A673 (cell line): ENCODE results near the gene PSTPIP2. TPM values are rescaled to one million over a fixed set of nuclear protein-coding genes. Genes with fewer than 3 reads are reported as not detected.

Source experiments
- Bru-seq: library from RNA; stranded (reverse); fragments of 400-500 nt; gene quantifications from one replicate; lab custom pipeline; 2021; lab: Mats Ljungman, UMichigan
- BruChase-seq, 2 experiments: library from RNA; stranded (reverse); fragments of 400-500 nt; gene quantifications; one replicate each; lab custom pipeline; 2021; lab: Mats Ljungman, UMichigan
- BruUV-seq: library from RNA; stranded (reverse); fragments of 400-500 nt; replicated peaks from 2 replicates; lab custom pipeline; 2021; lab: Mats Ljungman, UMichigan
- CTCF ChIA-PET: fragments of 300-600 bp; sonication (Branson Sonifier 250); formaldehyde crosslinking; loops from one replicate; lab custom pipeline; 2022; ENCODE audit warnings: antibody characterized with exemption; lab: Charles Lee
- POLR2A ChIA-PET: fragments of 300-600 bp; sonication (Branson Sonifier 250); formaldehyde crosslinking; loops from one replicate; lab custom pipeline; 2022; ENCODE audit warnings: antibody characterized with exemption; ENCODE audit not compliant: low non-redundant PET; lab: Charles Lee
- DNase-seq: peaks from one replicate; pipeline ENCODE4 v3.0.0-alpha.2; 2015; ENCODE audit warnings: low spot score
- H3K27ac ChIP-seq: fragments of 200-600 bp; sonication (generic); 2 replicates; pipeline ENCODE4 v1.5.1; 2016; ENCODE audit warnings: mixed run types, low read depth, mild to moderate bottlenecking, mixed read lengths, antibody characterized with exemption, low read length; ENCODE audit not compliant: poor library complexity, severe bottlenecking
- H3K27me3 ChIP-seq: fragments of 200-600 bp; sonication (generic); replicated peaks from 2 replicates; pipeline ENCODE4 v1.6.1; 2017; ENCODE audit warnings: mixed run types, low read depth, mild to moderate bottlenecking, mixed read lengths, antibody characterized with exemption, low read length; ENCODE audit not compliant: insufficient read depth, poor library complexity
- H3K36me3 ChIP-seq: fragments of 200-600 bp; sonication (generic); 2 replicates; pipeline ENCODE4 v1.6.1; 2016; ENCODE audit warnings: mixed run types, mild to moderate bottlenecking, mixed read lengths, antibody characterized with exemption, low read length; ENCODE audit not compliant: insufficient read depth, poor library complexity, severe bottlenecking
- H3K4me1 ChIP-seq: fragments of 200-600 bp; sonication (generic); 2 replicates; pipeline ENCODE4 v1.6.1; 2017; ENCODE audit warnings: mixed run types, mild to moderate bottlenecking, mixed read lengths, antibody characterized with exemption, low read length; ENCODE audit not compliant: insufficient read depth, poor library complexity, severe bottlenecking
- H3K4me3 ChIP-seq: fragments of 200-600 bp; sonication (generic); 2 replicates; pipeline ENCODE4 v1.5.1; 2016; ENCODE audit warnings: low read depth, mixed run types, mild to moderate bottlenecking, mixed read lengths, low read length; ENCODE audit not compliant: poor library complexity, severe bottlenecking
- H3K9me3 ChIP-seq: fragments of 200-600 bp; sonication (generic); 2 replicates; pipeline ENCODE4 v1.6.1; 2016; ENCODE audit warnings: mixed run types, low read depth, mild to moderate bottlenecking, mixed read lengths, antibody characterized with exemption, low read length; ENCODE audit not compliant: poor library complexity, severe bottlenecking
- EZH2 ChIP-seq: fragments of 200-600 bp; sonication (generic); IDR thresholded peaks from 2 replicates; pipeline ENCODE4 v1.6.1; 2017; ENCODE audit warnings: borderline replicate concordance, low read depth, mild to moderate bottlenecking, mixed read lengths, antibody characterized with exemption, low read length; ENCODE audit not compliant: poor library complexity, severe bottlenecking
- intact Hi-C: fragments of 100-400 bp; cut with micrococcal nuclease; formaldehyde crosslinking; loops from one replicate; pipeline ENCODE4 v1.10.0; 2022; ENCODE audit not compliant: unreplicated experiment
- long read RNA-seq: library from polyadenylated mRNA; stranded (forward); transcript quantifications from one replicate; pipeline ENCODE4 v2.0.0, GENCODE V29; 2022
- total RNA-seq: library from RNA; stranded (reverse); gene quantifications from 2 replicates; pipeline ENCODE4 v1.2.3, GENCODE V29; 2021
- TF ChIP-seq, protein P1 (sequence below): fragments of 300-800, 200-600 bp; sonication (generic); conservative IDR thresholded peaks from 2 replicates; pipeline ENCODE4 v1.5.1; 2017; ENCODE audit warnings: low read depth, mild to moderate bottlenecking, antibody characterized with exemption, low read length, moderate library complexity, mixed read lengths

Gene PSTPIP2, protein sequence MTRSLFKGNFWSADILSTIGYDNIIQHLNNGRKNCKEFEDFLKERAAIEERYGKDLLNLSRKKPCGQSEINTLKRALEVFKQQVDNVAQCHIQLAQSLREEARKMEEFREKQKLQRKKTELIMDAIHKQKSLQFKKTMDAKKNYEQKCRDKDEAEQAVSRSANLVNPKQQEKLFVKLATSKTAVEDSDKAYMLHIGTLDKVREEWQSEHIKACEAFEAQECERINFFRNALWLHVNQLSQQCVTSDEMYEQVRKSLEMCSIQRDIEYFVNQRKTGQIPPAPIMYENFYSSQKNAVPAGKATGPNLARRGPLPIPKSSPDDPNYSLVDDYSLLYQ
- total RNA-seq (5.7 and 6.3 TPM in 2 replicates), Bru-seq, nascent RNA (percentile 47 among the genes with signal in this experiment), BruChase-seq, experiment 1, labeled RNA remaining after a 2-hour chase (percentile 45 among the genes with signal in this experiment), BruChase-seq, experiment 2, labeled RNA remaining after a 6-hour chase (percentile 50 among the genes with signal in this experiment)
- long read RNA-seq, transcript PSTPIP2-201 (15 exons, 3,000 nt): major isoform, 6 of 10 reads
- long read RNA-seq, partial matches to known transcripts: 0 of 10 reads
- long read RNA-seq, other reads (novel, unspliced or antisense): 3 of 10 reads

DNA sequence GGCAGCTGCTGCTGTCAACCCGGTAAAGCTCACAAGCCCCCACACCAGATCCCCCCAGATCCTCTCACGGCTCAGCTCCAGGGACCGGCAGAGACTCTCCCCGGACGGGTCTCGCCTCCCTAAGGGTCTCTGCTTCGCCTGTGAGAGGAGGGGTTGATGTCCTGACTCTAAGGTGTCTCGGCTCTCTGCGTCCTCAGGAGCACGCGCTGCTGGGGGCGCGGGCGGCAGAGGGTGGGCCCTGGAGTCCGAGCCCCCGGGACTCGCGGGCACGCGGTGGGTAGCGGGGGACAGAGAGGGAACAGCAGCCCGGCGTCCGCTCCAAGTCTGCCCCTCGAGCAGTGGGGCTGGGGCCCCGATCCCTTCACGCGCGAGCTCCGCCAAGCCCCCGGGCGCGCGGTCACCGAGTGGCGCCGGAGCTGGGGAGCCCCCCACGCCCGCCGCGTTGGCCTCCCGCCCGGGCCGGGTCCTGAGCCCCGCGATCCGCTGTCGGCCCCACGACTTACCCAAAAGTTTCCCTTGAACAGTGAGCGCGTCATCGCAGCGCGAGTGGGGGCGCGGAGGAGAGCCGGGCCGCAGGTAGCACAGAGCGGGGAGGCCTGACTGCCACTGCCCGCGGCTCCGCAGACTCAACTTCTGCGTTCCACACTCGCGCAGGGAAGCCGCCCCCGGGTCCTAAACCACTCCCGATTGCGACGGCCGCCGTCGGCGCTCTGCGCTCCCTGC, at the start of gene PSTPIP2:
Gene PSTPIP2 (minus strand): TSS at position 608 of the 723 bp plus-strand sequence. CDS start 72 bp downstream, at position 536.
- TF ChIP-seq, protein P1, sequence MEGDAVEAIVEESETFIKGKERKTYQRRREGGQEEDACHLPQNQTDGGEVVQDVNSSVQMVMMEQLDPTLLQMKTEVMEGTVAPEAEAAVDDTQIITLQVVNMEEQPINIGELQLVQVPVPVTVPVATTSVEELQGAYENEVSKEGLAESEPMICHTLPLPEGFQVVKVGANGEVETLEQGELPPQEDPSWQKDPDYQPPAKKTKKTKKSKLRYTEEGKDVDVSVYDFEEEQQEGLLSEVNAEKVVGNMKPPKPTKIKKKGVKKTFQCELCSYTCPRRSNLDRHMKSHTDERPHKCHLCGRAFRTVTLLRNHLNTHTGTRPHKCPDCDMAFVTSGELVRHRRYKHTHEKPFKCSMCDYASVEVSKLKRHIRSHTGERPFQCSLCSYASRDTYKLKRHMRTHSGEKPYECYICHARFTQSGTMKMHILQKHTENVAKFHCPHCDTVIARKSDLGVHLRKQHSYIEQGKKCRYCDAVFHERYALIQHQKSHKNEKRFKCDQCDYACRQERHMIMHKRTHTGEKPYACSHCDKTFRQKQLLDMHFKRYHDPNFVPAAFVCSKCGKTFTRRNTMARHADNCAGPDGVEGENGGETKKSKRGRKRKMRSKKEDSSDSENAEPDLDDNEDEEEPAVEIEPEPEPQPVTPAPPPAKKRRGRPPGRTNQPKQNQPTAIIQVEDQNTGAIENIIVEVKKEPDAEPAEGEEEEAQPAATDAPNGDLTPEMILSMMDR: no peak
- TF ChIP-seq EZH2: no peak
- Histone ChIP-seq H3K27me3 (no peaks in the 10 kb centered on the region), H3K9me3 (no peaks in the 10 kb centered on the region), H3K4me1 (peaks cover 5% of the 10 kb centered on the region), H3K36me3 (no peaks in the 10 kb centered on the region), H3K27ac (peak within 1 kb of the TSS; percentile 69), H3K4me3 (peak within 1 kb of the TSS; percentile 72)
- ChIA-PET POLR2A (interaction anchor here (0.6 kb wide), 1 partner anchor 101 kb away, joined by 4 read pairs; no protein-coding TSS in a partner anchor), CTCF (no interaction called here)
- peak; percentile 76 for DNase-seq
- intact Hi-C loops: loop anchor here (2.0 to 10.0 kb wide), 3 partner anchors 100 to 407 kb away; no protein-coding TSS in a partner anchor
- BruUV-seq: no TSS peak

DNA sequence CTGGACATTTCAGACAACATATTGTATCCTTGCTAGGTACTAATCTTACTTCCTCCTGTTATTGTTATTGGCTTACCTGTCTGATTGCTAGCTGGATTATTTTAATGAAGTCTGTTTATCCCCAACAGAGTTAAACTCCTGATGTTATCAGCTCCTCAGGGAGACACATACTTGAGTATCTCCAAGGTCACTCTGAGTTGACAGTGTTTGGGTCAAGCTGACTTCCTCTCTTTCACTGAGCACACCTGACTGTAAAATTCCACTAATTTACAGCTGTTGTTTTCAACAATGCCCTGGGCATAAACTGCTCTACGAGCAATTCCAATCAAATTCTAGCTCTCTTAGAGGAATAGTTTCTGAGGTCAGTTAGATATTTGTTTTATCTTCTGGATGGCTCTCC, 41.7 kb upstream of the PSTPIP2 start:
- no TSS peak for BruUV-seq
- Histone ChIP-seq H3K4me1 (no peaks in the 10 kb centered on the region), H3K4me3 (no peak overlapping the region), H3K36me3 (peaks cover 43% of the 10 kb centered on the region), H3K9me3 (no peaks in the 10 kb centered on the region), H3K27me3 (no peaks in the 10 kb centered on the region), H3K27ac (no peak overlapping the region)
- ChIA-PET POLR2A (no interaction called here), CTCF (no interaction called here)
- DNase-seq: no peak
- intact Hi-C loops: no loop called here
- TF ChIP-seq, protein P1: no peak
- no peak for TF ChIP-seq EZH2

DNA sequence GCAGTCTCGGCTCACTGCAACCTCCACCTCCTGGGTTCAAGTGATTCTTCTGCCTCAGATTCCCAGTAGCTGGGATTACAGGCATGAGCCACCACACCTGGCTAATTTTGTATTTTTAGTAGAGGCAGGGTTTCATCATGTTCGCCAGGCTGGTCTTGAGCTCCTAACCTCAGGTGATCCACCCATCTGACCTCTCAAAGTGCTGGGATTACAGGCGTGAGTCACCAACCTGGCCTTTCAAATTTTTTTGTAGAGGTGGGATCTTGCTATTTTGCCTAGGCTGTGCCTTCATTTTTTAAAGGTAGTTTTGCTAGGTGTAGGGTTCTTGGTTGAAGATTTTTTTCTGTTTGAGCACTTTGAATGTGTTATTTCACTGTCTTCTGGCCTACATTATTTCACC, 38.3 kb upstream of the PSTPIP2 start:
- BruUV-seq: no TSS peak
- TF ChIP-seq, protein P1: no peak
- no peak for TF ChIP-seq EZH2
- no peak for DNase-seq
- intact Hi-C loops: no loop called here
- H3K27ac ChIP-seq: no peak overlapping the region
- H3K9me3 ChIP-seq: no peaks in the 10 kb centered on the region
- no peaks in the 10 kb centered on the region for H3K4me1 ChIP-seq
- peaks cover 52% of the 10 kb centered on the region for H3K36me3 ChIP-seq
- H3K27me3 ChIP-seq: no peaks in the 10 kb centered on the region
- H3K4me3 ChIP-seq: no peak overlapping the region
- ChIA-PET POLR2A (no interaction called here), CTCF (no interaction called here)
